WTC11 (cell line): ENCODE data around the gene ITM2C.

Source experiments
- CBFB ChIP-seq: sonication (generic); formaldehyde crosslinking; IDR thresholded peaks from 2 replicates; pipeline ENCODE4 v1.8.1; 2022; ENCODE audit warnings: mild to moderate bottlenecking, low read depth, missing genetic modification reagents
- ELF4 ChIP-seq: sonication (generic); formaldehyde crosslinking; IDR thresholded peaks from 2 replicates; pipeline ENCODE4 v1.8.1; 2022; ENCODE audit warnings: low read depth, mild to moderate bottlenecking, moderate library complexity, missing genetic modification reagents
- NFE2L1 ChIP-seq: sonication (generic); formaldehyde crosslinking; IDR thresholded peaks from 2 replicates; pipeline ENCODE4 v1.8.1; 2023; ENCODE audit warnings: missing genetic modification reagents
- SMAD3 ChIP-seq: sonication (generic); formaldehyde crosslinking; IDR thresholded peaks from 2 replicates; pipeline ENCODE4 v1.8.0; 2022; ENCODE audit warnings: missing genetic modification reagents, mild to moderate bottlenecking, borderline replicate concordance
- SP1 ChIP-seq: sonication (generic); formaldehyde crosslinking; conservative IDR thresholded peaks from 2 replicates; pipeline ENCODE4 v1.8.1; 2022; ENCODE audit warnings: missing genetic modification reagents
- TF ChIP-seq, protein P1 (sequence below): sonication (generic); formaldehyde crosslinking; conservative IDR thresholded peaks from 2 replicates; pipeline ENCODE4 v1.8.1; 2022; ENCODE audit warnings: mild to moderate bottlenecking, missing genetic modification reagents
- TF ChIP-seq, protein P2 (sequence below): fragments of 200-600 bp; IDR thresholded peaks from 2 replicates; pipeline ENCODE4 v1.8.0; 2022; ENCODE audit warnings: antibody characterized with exemption

DNA sequence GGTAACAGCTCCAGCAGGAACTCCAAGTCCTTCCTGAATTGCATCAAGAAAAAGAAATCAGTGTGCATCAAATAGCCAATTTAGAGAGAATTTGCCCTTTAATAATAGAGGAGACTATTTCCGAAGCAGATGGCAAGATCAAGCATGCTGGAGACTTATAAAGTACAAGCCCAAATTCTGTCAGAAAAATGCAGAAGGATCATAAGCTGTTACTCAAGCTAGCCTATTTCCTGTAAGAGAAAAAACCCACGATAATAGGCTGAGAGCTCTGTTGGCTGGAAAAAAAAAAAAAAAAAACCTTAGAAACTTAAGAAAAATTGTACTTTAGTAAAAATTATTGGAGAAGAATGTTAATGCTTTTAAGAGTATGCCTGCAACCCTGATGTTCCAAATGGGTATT, 24.4 kb upstream of the ITM2C start:
- TF ChIP-seq, protein P1, sequence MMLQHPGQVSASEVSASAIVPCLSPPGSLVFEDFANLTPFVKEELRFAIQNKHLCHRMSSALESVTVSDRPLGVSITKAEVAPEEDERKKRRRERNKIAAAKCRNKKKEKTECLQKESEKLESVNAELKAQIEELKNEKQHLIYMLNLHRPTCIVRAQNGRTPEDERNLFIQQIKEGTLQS = no peak
- TF ChIP-seq SP1 (CRISPR knock-in tag) = no peak
- TF ChIP-seq, protein P2, sequence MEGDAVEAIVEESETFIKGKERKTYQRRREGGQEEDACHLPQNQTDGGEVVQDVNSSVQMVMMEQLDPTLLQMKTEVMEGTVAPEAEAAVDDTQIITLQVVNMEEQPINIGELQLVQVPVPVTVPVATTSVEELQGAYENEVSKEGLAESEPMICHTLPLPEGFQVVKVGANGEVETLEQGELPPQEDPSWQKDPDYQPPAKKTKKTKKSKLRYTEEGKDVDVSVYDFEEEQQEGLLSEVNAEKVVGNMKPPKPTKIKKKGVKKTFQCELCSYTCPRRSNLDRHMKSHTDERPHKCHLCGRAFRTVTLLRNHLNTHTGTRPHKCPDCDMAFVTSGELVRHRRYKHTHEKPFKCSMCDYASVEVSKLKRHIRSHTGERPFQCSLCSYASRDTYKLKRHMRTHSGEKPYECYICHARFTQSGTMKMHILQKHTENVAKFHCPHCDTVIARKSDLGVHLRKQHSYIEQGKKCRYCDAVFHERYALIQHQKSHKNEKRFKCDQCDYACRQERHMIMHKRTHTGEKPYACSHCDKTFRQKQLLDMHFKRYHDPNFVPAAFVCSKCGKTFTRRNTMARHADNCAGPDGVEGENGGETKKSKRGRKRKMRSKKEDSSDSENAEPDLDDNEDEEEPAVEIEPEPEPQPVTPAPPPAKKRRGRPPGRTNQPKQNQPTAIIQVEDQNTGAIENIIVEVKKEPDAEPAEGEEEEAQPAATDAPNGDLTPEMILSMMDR = no peak
- TF ChIP-seq SMAD3 (CRISPR knock-in tag) = no peak
- no peak for TF ChIP-seq CBFB (CRISPR knock-in tag)
- no peak for TF ChIP-seq ELF4 (CRISPR knock-in tag)
- no peak for TF ChIP-seq NFE2L1 (CRISPR knock-in tag)
